Body of pancreas (tissue), 4 donors: ENCODE data around the gene FOXK1. TPM values are rescaled to one million over a fixed set of nuclear protein-coding genes. Genes with fewer than 3 reads are reported as not detected.

Experiments used
- ATAC-seq: fragments of 150-250 bp; one replicate; pipeline ENCODE4 v1.9.1; 2016
- DNase-seq, 4 donors: peaks; one replicate each; pipeline ENCODE4 v3.0.0-alpha.2; 2019
- H3K27ac ChIP-seq, 4 donors: fragments of 200-600 bp; sonication (generic); 1 replicate in 3 of 4; 2 replicates in 1 of 4; pipeline versions ENCODE4 v1.5.1 to v1.6.1; 2016 to 2019; ENCODE audit warnings: mild to moderate bottlenecking in 1 of 4, mixed read lengths in 1 of 4, moderate library complexity in 1 of 4
- H3K27me3 ChIP-seq, 2 donors: fragments of 200-600 bp; sonication (generic); one replicate each; pipeline ENCODE4 v1.6.0; 2016; ENCODE audit warnings: mild to moderate bottlenecking in 1 of 2
- H3K36me3 ChIP-seq, 2 donors: fragments of 200-600 bp; sonication (generic); replicated peaks in 1 of 2; 2 replicates each; pipeline ENCODE4 v1.5.1; 2016; ENCODE audit warnings: low read depth in 2 of 2; ENCODE audit not compliant: insufficient read depth in 1 of 2
- H3K4me1 ChIP-seq: fragments of 200-600 bp; sonication (generic); one replicate; pipeline ENCODE4 v1.6.0; 2016
- H3K4me3 ChIP-seq, 2 donors: fragments of 200-600 bp; sonication (generic); 1 replicate in 1 of 2; 2 replicates in 1 of 2; pipeline ENCODE4 v1.5.1; 2016 to 2019
- H3K9me3 ChIP-seq, 3 donors: fragments of 200-600 bp; sonication (generic); 1 replicate in 2 of 3; 2 replicates in 1 of 3; pipeline ENCODE4 v1.5.1; 2016
- POLR2A ChIP-seq, 3 donors: fragments of 450-650 bp; IDR thresholded peaks; one replicate each; pipeline ENCODE4 v1.6.1; 2016; ENCODE audit warnings: antibody characterized with exemption in 3 of 3, mild to moderate bottlenecking in 2 of 3
- WGBS, 2 donors: methylation state at CpG; one replicate each; pipeline ENCODE4 v1.1.5; 2017; 5-methylcytosine and 5-hydroxymethylcytosine counted together
- intact Hi-C: fragments of 100-400 bp; cut with DNase I; formaldehyde crosslinking; loops from one replicate; pipeline ENCODE4 v1.15.1; 2023
- total RNA-seq, 2 donors: library from RNA; depleted of rRNA; stranded (reverse); fragments of >200 nt; gene quantifications; one replicate each; pipeline ENCODE4 v1.1.0, GENCODE V29; 2016
- TF ChIP-seq, protein P1 (sequence below), 7 experiments: fragments of 450-650 bp in 4 of 7; fragments of 200-600 bp in 3 of 7; sonication (generic) in 3 of 7; IDR thresholded peaks; one replicate each; pipeline ENCODE4 v1.5.1; 2016 to 2019; ENCODE audit warnings: antibody characterized with exemption in 7 of 7

The FOXK1 gene
- total RNA-seq, 2 donors from 2014 or later = 16.2 to 17.6 TPM

DNA sequence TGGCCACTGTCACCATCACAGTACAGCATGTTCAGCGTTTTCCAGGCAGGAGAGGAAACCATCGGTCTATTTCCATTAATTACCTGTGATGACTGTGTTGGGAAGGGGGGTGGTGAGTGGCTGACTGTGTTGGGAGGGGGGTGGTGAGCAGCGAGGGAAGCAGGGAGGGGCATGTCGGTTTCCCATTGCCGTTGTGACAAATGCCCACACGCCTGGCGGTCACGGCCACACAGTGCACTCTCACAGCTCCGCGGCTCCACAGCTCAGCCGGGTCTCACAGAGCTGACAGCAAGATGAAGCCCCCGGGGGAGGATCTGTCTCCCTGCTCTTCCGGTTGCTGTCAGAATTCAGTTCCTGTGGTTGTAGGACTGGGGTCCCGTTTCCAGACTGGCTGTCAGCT lies 132.3 kb downstream of the FOXK1 start:
- no peak overlapping the region for H3K27ac ChIP-seq
- no peaks in the 10 kb centered on the region for H3K36me3 ChIP-seq
- TF ChIP-seq, protein P1, sequence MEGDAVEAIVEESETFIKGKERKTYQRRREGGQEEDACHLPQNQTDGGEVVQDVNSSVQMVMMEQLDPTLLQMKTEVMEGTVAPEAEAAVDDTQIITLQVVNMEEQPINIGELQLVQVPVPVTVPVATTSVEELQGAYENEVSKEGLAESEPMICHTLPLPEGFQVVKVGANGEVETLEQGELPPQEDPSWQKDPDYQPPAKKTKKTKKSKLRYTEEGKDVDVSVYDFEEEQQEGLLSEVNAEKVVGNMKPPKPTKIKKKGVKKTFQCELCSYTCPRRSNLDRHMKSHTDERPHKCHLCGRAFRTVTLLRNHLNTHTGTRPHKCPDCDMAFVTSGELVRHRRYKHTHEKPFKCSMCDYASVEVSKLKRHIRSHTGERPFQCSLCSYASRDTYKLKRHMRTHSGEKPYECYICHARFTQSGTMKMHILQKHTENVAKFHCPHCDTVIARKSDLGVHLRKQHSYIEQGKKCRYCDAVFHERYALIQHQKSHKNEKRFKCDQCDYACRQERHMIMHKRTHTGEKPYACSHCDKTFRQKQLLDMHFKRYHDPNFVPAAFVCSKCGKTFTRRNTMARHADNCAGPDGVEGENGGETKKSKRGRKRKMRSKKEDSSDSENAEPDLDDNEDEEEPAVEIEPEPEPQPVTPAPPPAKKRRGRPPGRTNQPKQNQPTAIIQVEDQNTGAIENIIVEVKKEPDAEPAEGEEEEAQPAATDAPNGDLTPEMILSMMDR (IDR thresholded peaks at IDR 0.05) = no peak
- no peak for TF ChIP-seq POLR2A (IDR thresholded peaks at IDR 0.05)
- H3K4me3 ChIP-seq = no peak overlapping the region
- 46 to 64% methylated on average over 9 to 14 of the region's 14 CpGs for WGBS, 2 donors
- DNase-seq (no peak), ATAC-seq (no peak)
- intact Hi-C loops = no loop called here
- no peaks in the 10 kb centered on the region for H3K9me3 ChIP-seq
- H3K4me1 ChIP-seq = no peaks in the 10 kb centered on the region
- no peaks in the 10 kb centered on the region for H3K27me3 ChIP-seq

DNA sequence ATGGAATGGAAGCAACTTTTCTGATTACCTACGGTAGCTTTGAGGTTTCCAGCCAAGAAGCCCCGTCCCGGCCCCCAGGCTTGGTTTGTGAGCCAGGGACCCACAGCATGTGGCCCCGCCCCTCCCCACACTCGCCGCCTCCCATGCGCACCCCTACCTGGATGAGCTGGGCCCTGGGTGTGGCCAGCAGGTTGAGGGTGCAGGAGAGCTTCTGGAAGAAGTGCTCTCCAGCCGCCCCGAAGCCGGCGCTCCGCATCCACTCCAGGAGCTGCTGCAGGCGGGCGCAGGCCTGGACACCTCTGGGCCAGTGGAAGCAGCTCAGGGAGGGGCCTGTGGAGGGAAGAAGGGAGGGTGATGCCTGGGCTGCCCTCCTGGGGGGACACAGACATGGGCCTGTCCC lies 133.0 kb downstream of the FOXK1 start:
- Histone ChIP-seq H3K27me3 (no peaks in the 10 kb centered on the region), H3K9me3 (no peaks in the 10 kb centered on the region), H3K4me3 (no peak overlapping the region), H3K4me1 (no peaks in the 10 kb centered on the region), H3K27ac (no peak overlapping the region), H3K36me3 (no peaks in the 10 kb centered on the region)
- DNase-seq (no peak), ATAC-seq (no peak)
- 88 to 95% methylated on average over 7 to 13 of the region's 14 CpGs for WGBS, 2 donors
- intact Hi-C loops = no loop called here
- TF ChIP-seq, protein P1 (IDR thresholded peaks at IDR 0.05) = no peak
- TF ChIP-seq POLR2A (IDR thresholded peaks at IDR 0.05) = no peak

DNA sequence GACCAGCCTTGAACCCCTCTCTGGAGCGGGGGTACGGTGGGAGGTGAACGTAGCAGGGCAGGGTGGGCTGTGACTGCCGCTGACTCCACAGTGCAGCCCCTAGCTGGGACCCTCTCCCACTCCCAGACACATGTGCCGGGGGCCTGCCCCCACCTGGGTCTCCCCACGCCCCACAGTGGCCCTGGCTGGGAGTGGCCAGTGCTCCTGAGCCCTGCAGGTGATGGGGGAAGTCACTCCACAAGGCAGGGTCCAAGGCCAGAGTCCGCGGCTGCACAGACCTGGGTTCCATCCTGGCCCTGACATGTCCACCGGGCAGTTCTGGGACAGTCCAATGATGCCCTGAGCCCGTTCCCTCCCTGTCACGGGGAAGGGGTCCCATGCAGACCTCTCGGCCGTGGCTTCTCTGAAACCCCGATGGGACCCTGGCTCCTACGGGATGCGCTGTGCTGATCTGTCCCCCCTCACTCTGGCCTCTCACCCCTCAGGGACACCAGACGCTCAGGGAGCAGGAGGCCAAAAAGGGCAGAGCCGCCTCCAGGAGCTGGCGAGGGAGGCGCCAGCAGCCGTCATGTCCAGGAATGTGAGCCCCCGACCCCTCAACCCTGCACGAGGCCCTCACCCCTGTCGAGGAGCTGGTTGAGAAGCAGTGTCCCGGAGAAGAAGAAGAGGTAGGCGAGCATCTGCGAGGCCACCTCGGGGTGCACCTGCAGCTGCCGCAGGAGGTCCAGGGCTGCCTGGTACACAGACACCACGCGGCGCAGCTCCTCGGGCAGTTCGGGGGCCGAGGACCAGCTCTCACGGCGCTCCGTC lies 133.7 kb downstream of the FOXK1 start:
- no peaks in the 10 kb centered on the region for H3K4me1 ChIP-seq
- DNase-seq (peak in 1 of 4 donors; percentile 9), ATAC-seq (no peak)
- no peak overlapping the region for H3K4me3 ChIP-seq
- H3K9me3 ChIP-seq = no peaks in the 10 kb centered on the region
- no peaks in the 10 kb centered on the region for H3K27me3 ChIP-seq
- TF ChIP-seq, protein P1 (IDR thresholded peaks at IDR 0.05) = no peak
- no peak for TF ChIP-seq POLR2A (IDR thresholded peaks at IDR 0.05)
- no peak overlapping the region for H3K27ac ChIP-seq
- 86 to 92% methylated on average over 21 to 36 of the region's 38 CpGs for WGBS, 2 donors
- intact Hi-C loops = no loop called here
- H3K36me3 ChIP-seq = no peaks in the 10 kb centered on the region

- 87 to 88% methylated on average over 16 to 25 of the region's 26 CpGs for WGBS, 2 donors
- Histone ChIP-seq H3K4me1 (no peaks in the 10 kb centered on the region), H3K27ac (no peak overlapping the region), H3K4me3 (no peak overlapping the region), H3K36me3 (no peaks in the 10 kb centered on the region), H3K27me3 (no peaks in the 10 kb centered on the region), H3K9me3 (no peaks in the 10 kb centered on the region)
- intact Hi-C loops = no loop called here
- DNase-seq (no peak), ATAC-seq (no peak)
- TF ChIP-seq POLR2A (IDR thresholded peaks at IDR 0.05) = no peak
- TF ChIP-seq, protein P1 (IDR thresholded peaks at IDR 0.05) = no peak
These were observed 134.5 kb downstream of the FOXK1 start for GRCh38 chr7:4816419-4817080.
